ENCODE results near the gene UGT1A10. TPM values are rescaled to one million over a fixed set of nuclear protein-coding genes. Genes with fewer than 3 reads are reported as not detected.
"Not testable (repeated sequence)": the region's sequence is repeated elsewhere in the genome, so short reads cannot be mapped to it uniquely, and the experiment has no call there.

UGT1A10 gene
- not detected for polyA plus RNA-seq (ENCODE audit: insufficient read length in 4 of 4)

DNA sequence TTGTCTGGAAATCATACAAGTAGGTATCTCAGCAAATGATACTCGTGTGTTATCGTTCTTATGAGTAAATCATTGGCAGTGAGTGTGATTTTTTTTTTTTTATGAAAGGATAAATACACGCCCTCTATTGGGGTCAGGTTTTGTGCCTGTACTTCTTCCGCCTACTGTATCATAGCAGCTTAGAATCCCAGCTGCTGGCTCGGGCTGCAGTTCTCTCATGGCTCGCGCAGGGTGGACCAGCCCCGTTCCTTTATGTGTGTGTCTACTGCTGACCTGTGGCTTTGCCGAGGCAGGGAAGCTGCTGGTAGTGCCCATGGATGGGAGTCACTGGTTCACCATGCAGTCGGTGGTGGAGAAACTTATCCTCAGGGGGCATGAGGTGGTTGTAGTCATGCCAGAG lies at the start of gene UGT1A10:
UGT1A10 (plus strand) TSS at position 143 of the 400 bp plus-strand sequence; CDS start at position 218, 75 bp downstream.
- not testable (repeated sequence) for DNase-seq (ENCODE audit: low read depth in 4 of 4, low spot score in 2 of 4)

GRCh38 chr2:233588400-233588799 lies 47.8 kb upstream of the UGT1A10 start:
- no peak for DNase-seq (ENCODE audit: low read depth in 4 of 4, low spot score in 2 of 4)

DNA sequence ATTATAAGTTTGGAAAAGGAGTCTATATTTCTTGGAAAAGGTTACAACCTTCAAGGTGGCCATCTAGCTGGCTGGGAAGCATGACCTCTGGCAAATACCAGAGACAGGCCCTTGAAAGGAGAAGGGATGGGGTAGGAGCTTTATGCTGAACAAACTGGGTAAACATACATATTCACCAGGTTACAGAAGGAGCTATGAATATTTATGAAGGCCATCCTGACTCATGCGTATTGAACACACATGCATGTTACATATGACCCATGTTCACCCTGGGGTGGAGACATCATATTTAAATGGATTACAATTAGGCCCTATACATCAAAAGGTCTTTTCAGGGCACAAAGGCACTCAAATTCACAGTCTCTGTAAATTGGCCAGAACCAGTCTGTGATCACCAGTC lies 43.5 kb upstream of the UGT1A10 start:
- not testable (repeated sequence) for DNase-seq (ENCODE audit: low read depth in 4 of 4, low spot score in 2 of 4)

DNA sequence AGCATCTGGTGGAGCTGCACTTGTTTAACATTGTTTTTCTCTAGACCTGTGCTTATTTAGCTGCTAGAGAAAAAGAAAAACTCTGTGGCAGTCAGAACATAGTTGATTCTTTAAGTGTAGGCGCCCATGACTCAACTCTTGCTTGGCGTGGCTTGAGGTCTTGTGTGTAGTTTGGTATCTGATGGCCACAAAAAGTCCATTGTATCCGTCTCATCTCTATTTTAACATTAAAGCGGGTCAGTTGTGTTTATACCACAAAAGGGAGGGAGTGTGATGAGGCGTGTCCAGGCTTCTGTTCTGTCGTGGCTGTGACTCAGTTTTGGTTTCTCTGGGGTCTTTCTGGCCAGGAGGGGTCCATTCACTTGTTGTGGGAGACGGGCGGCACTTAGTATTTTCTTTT lies 43.0 kb upstream of the UGT1A10 start:
- DNase-seq (ENCODE audit: low read depth in 4 of 4, low spot score in 2 of 4): no peak

- no peak for DNase-seq (ENCODE audit: low read depth in 4 of 4, low spot score in 2 of 4)
These were observed 38.7 kb upstream of the UGT1A10 start for GRCh38 chr2:233597522-233597921.

- DNase-seq (ENCODE audit: low read depth in 4 of 4, low spot score in 2 of 4): no peak
These were observed 37.3 kb upstream of the UGT1A10 start for GRCh38 chr2:233598952-233599351.

DNA sequence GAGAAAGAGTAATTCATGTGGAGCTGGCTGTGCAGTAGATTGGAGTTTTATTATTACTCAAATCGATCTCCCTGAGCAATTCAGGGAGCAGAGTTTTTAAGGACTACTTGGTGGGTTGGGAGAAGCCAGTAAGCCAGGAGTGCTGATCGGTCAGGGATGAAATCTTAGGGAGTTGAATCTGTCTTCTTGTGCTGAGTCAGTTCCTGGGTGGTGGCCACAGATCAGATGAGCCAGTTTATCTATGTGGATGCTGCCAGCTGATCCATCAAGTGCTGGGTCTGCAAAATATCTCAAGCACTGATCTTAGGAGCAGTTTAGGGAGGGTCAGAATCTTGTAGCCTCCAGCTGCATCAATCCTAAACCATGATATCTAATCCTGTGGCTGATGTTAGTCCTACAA lies 35.9 kb upstream of the UGT1A10 start:
- no peak for DNase-seq (ENCODE audit: low read depth in 4 of 4, low spot score in 2 of 4)

DNA sequence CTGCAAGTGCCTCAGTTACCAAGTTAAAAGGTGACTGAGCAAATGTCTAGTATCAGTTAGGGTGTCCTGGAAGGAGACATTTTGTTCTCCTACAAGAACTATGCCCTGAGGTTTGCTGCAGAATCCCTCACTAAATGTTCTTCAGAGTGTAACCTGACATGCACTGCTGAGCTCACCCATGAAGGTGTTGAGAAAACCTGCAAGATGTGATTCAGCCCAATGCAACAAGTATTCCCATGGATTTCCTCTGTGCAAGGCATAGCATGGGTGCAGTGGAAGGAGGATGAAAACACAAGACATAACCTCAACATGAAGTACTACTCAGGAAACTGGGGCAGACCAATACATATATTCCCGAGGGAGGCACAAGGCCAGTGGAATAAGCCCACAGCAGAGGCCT lies 34.2 kb upstream of the UGT1A10 start:
- no peak for DNase-seq (ENCODE audit: low read depth in 4 of 4, low spot score in 2 of 4)

- no peak for DNase-seq (ENCODE audit: low read depth in 4 of 4, low spot score in 2 of 4)
These were observed 32.7 kb upstream of the UGT1A10 start for GRCh38 chr2:233603520-233603919.

- DNase-seq (ENCODE audit: low read depth in 4 of 4, low spot score in 2 of 4): no peak
These were observed 31.4 kb upstream of the UGT1A10 start for GRCh38 chr2:233604826-233605225.

DNA sequence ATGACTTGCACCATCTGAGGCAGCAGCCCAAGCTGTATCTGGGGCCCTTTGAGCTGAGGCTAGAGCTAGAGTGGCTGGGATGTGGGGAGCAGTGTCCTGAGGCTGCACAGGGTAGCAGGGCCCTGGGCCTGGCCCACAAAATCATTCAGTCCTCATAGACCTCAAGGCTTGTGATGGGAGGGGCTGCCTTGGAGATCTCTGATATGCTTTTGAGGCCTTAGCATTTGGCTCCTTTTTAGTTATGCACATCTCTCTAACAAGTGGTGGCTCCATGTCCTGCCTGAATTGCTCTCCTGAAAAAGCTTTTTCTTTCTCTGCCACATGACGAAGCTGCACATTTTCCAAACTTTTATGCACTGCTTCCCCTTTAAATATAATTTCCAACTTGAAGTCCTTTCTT lies 30.6 kb upstream of the UGT1A10 start:
- no peak for DNase-seq (ENCODE audit: low read depth in 4 of 4, low spot score in 2 of 4)

- DNase-seq (ENCODE audit: low read depth in 4 of 4, low spot score in 2 of 4): no peak
These were observed 25.0 kb upstream of the UGT1A10 start for GRCh38 chr2:233611284-233611683.

DNA sequence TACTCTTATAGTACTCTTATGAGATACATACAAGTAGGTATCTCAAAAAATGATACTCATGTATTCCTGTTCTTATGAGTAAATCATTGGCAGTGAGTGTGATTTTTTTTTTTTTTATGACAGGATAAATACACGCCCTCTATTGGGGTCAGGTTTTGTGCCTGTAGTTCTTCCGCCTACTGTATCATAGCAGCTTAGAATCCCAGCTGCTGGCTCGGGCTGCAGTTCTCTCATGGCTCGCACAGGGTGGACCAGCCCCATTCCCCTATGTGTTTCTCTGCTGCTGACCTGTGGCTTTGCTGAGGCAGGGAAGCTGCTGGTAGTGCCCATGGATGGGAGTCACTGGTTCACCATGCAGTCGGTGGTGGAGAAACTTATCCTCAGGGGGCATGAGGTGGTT lies 18.8 kb upstream of the UGT1A10 start, which contains the start of gene UGT1A8:
UGT1A8 (plus strand) TSS at position 158 of the 400 bp plus-strand sequence; CDS start at position 233, 75 bp downstream.
- not testable (repeated sequence) for DNase-seq (ENCODE audit: low read depth in 4 of 4, low spot score in 2 of 4)

DNA sequence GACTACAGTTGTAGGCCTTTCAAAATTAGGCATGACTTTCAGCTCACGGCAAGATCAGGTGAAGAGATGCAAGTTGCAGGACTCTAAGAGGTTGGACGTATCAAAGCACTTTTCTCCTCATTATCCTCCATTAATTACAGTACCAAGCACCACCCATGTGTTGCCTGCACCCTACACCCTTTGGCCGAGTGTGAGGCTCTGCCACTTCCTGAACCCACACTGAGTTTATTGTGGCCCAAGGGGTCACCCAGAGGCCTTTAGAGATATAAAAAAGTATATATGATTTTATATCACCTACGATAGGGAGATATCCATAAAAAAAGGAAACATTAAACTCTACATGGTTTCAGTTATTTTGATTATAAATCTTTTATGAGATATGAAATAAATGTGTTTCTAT lies 16.0 kb upstream of the UGT1A10 start:
- no peak for DNase-seq (ENCODE audit: low read depth in 4 of 4, low spot score in 2 of 4)

DNA sequence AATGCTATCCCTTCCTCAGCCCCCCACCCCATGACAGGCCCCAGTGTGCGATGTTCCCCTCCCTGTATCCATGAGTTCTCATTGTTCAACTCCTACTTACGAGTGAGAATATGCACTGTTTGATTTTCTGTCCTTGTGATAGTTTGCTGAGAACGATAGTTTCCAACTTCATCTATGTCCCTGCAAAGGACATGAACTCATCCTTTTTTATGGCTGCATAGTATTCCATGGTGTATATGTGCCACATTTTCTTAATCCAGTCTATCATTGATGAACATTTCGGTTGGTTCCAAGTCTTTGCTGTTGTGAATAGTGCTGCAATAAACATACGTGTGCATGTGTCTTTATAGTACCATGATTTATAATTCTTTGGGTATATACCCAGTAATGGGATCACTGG lies 14.4 kb upstream of the UGT1A10 start:
- not testable (repeated sequence) for DNase-seq (ENCODE audit: low read depth in 4 of 4, low spot score in 2 of 4)

DNA sequence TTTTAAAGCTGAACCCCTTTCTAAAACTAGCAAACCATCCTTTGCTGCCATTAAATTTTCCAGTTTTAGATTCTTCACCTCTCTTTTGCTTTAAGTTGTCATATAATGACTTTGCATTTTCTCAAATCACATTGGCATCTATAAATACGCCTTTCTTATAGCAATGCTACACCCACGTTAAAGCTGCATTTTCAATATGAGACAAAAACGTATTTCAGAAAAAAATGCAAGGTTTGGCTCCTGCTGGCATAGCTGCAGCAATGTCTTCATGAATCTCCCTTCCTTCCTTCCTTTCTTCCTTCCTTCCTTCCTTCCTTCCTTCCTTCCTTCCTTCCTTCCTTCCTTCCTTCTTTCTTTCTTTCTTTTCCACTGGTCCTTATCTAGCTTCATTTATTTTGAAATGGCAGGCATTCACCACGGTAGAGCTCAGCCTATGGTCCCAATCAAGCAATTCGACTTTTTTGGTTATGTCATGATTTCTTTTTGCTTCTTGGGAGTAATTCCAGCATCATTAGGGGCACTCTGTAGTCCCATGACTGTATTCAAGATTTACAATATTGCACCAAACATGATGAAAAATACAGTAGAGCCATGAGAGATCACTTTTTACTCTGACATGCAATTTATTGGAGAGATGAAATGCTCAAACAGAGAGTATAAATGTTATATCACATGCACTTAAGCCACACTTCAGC lies 8.8 kb upstream of the UGT1A10 start:
- no peak for DNase-seq (ENCODE audit: low read depth in 4 of 4, low spot score in 2 of 4)

DNA sequence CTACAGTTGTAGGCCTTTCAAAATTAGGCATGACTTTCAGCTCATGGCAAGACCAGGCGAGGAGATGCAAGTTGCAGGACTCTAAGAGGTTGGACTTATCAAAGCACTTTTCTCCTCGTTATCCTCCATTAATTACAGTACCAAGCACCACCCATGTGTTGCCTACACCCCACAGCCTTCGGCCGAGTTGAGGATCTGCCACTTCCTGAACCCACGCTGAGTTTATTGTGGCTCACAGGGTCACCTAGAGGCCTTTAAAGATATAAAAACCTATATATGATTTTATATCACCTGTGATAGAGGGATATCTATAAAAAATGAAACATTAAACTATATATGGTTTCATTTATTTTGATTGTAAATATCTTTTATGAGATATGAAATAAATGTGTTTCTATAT lies 2.6 kb downstream of the UGT1A10 start:
- no peak for DNase-seq (ENCODE audit: low read depth in 4 of 4, low spot score in 2 of 4)

- no peak for DNase-seq (ENCODE audit: low read depth in 4 of 4, low spot score in 2 of 4)
These were observed 3.6 kb downstream of the UGT1A10 start for GRCh38 chr2:233639860-233640259.

DNA sequence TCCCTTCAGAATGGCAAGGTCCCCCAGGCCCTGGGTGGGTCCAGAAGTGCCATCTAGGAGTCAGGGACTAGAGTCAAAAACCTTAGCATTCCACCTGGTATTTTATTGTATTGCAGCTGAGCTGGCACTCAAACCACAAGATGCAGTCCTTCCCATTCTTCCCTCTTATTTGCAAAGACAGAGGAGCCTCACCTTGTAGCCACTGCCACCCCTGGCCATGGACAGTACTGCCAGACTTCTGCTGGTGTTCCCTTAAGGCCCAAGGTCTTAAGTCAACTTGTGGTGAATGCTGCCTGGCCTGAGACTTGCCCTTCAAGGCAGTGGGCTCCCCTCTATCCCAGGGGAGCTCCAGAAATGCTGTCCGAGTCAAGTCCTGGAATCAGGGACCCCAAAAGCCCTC lies 6.9 kb downstream of the UGT1A10 start:
- DNase-seq (ENCODE audit: low read depth in 4 of 4, low spot score in 2 of 4): no peak

GRCh38 chr2:233646033-233646432 lies 9.8 kb downstream of the UGT1A10 start:
- not testable (repeated sequence) for DNase-seq (ENCODE audit: low read depth in 4 of 4, low spot score in 2 of 4)

DNA sequence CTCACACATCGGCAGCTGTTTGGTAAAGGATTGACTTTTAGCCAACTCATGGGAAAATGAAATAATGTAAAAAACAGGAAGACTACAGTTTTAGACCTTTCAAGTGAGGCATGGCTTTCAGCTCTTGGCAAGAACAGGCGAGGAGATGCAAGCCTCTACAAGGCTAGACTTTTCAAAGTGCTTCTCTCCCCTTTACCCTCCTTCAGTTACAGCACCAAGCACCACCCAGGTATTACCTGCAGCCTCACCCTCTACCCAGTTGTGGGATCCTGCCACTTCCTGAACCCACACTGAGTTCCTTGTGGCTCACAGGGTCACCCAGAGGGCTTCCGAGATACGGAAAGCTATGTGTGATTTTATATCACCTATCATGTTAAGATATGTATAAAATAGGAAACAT lies 14.7 kb downstream of the UGT1A10 start:
- no peak for DNase-seq (ENCODE audit: low read depth in 4 of 4, low spot score in 2 of 4)

GRCh38 chr2:233651430-233651829 lies 15.2 kb downstream of the UGT1A10 start:
- DNase-seq (ENCODE audit: low read depth in 4 of 4, low spot score in 2 of 4): no peak

GRCh38 chr2:233654501-233654900 lies 18.3 kb downstream of the UGT1A10 start:
- no peak for DNase-seq (ENCODE audit: low read depth in 4 of 4, low spot score in 2 of 4)

Measured in left renal cortex interstitium (tissue), 4 donors.